HG03045 (cell line): ENCODE data around the gene CTXN2.
A peak's percentile ranks its signal among the peaks of the same experiment; 100 is the strongest.

Experiments used
- ATAC-seq: cut with Tn5 transposase; IDR thresholded peaks from one replicate; pipeline ENCODE4 v1.9.1; 2021; ENCODE audit warnings: mild to moderate bottlenecking, moderate library complexity; ENCODE audit not compliant: unreplicated experiment

Gene CTXN2

DNA sequence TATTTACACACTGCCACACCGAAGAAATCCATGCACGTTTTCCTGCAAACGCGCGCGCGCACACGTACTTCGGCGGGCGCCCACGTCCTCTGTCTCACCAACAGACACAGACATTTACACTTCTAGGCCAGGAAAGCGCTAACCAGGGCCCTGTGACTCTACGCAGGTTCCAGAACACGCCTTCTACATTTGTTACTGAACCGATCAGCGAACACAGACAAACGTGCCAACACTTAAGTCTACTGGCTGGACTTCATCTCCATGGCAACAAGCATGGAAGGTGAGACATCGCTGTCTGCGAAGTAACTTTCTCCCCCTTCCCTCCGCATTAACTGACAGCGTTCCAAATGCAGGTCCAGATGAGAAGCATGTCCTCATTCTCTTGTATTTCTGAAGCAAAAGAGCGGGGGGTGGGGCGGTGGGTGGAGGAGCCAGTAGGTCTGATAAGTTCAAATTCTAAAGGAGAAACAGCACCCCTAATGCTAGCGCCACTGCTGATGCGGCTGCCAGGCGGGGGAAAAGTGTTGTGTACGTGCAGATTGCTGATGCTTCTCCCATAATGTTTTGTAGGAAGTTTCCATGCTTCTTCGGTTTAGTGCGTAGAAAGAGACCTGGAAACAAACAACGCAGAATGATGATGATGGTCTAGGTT lies at the start of gene CTXN2:
CTXN2 (plus strand) TSS at position 92 of the 652 bp plus-strand sequence. CDS start 9,636 bp downstream, outside the sequence.
- no peak for ATAC-seq

DNA sequence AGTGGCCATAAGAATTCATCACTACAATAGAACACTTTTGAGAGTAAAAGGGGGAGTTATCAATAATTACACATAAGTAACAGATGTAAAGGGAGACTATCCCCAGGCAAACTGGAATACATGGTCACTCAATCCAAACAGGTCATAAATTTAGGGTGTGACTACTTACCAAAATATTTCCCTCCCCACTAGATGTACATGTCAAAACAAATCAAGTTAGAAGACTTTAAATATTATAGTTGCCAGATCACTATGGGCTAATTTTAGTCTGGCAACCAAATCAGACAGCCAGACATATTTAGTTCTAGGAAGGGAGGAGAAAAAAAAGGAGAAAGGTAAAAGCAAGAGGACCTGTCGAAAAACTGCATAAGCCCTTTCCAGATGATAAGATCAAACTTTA lies 47.6 kb upstream of the CTXN2 start:
- ATAC-seq, result no peak

GRCh38 chr15:48144889-48145288 lies 46.6 kb upstream of the CTXN2 start:
- no peak for ATAC-seq

GRCh38 chr15:48145923-48146322 lies 45.5 kb upstream of the CTXN2 start:
- no peak for ATAC-seq

DNA sequence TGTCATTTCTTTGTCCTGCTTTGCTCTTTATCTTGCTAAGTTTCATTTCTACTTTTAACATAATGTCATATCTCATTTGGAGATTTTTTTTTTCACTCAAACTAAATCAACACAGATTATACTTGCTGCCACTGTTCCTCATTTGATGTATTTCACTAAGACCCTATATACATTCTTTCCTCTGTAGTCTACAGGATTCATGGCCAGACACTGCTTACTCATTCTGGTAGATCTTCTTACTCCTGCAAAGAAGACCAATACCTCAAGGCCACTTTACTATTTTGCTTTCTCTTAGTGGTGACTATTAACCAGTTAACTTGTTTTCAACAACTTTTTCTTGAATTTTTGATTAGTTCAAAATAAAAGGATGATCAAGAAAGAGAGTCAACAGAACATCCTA lies 44.1 kb upstream of the CTXN2 start:
- no peak for ATAC-seq

- ATAC-seq, result no peak
Observed at GRCh38 chr15:48149858-48150257, 41.6 kb upstream of the CTXN2 start.

GRCh38 chr15:48153526-48153925 lies 37.9 kb upstream of the CTXN2 start:
- no peak for ATAC-seq

- no peak for ATAC-seq
Observed at GRCh38 chr15:48168616-48169015, 22.8 kb upstream of the CTXN2 start.

GRCh38 chr15:48170981-48171380 lies 20.5 kb upstream of the CTXN2 start:
- no peak for ATAC-seq

DNA sequence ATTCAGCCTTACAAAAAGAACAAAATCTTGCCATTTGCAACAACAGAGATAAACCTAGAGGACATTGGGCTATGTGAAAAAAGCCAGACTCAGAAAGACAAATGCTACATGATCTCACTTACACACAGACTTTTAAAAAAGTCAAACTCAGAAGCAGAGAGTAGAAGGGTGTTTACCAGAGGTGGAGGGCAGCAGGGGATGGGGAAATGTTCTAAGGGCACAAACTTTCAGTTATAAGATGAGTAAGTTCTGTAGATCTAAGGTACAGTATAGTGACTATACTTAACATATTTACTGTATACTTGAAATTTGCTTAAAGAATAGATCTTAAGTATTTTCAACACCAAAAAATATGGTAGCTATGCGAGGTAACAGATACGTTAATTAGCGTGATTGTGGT lies 16.3 kb upstream of the CTXN2 start:
- ATAC-seq, result no peak

DNA sequence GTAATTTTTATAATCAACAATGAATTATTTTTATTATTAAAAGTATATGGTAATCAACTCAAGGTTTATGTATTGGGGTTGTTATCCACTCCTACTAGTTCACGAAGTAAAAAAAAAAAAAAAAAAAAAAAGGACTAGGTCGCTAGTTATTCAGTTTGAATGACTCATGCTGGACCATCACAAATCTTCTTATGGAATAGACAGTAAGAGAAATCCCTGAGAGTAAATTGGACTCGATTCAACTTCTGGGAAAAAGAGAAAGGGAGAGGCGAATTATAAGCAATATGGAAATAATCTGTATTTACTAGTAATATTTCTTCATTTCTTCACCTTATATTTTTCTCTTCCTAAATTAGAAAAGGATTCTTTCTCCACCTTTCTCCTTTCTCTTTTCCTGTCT lies 15.4 kb upstream of the CTXN2 start:
- ATAC-seq, result no peak

GRCh38 chr15:48176957-48177356 lies 14.5 kb upstream of the CTXN2 start:
- no peak for ATAC-seq

- ATAC-seq, result peak; percentile 68
Observed at GRCh38 chr15:48177383-48177765, 14.1 kb upstream of the CTXN2 start.

DNA sequence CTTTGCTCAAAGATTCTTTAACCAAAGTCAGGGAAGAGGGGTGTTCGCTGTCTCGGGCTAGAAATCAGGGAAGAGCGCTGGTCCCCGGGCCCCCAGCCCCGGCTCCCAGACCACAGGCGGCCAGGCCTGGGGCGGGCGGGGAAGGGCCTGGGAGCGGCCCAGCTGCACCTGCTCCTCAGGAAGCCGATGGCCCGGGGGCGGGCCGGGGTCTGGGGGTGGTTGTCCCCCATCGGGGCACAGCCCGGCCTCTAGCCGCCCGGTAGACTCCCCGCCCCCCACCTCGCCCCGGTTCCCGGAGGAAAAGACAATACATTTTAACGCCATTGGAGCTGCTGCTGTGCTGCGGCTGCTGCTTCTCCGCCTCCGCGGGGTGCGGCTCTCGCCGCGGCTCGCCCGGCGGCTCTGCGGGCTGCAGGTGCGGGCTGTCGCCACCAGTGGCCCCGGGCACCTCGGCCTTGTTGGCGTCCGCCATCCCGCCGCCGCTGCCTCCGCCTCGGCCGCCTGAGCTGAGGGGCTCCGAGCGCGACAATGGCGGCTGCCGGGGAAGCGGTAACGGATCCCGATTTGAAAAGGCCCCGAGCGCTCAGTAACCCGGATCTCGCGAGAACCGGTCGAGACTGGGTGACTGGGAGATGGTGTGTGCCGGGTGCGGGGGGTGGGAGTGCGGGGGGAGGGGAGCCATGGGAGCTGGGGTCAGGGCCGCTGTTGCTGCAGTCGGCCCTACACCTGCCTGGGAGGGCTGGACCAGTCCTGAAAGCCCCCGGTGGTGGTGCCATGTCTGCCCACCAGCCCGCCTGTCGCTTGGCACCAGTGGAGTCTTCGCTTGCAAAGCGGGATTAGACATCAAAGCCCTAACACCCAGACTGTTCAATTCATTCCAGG lies 13.5 kb upstream of the CTXN2 start, which contains the start of gene MYEF2:
MYEF2 (minus strand) TSS at position 530 of the 882 bp plus-strand sequence; CDS start at position 472, 58 bp downstream.
- peak; percentile 75 for ATAC-seq

GRCh38 chr15:48178648-48178931 lies 12.9 kb upstream of the CTXN2 start:
- no peak for ATAC-seq

DNA sequence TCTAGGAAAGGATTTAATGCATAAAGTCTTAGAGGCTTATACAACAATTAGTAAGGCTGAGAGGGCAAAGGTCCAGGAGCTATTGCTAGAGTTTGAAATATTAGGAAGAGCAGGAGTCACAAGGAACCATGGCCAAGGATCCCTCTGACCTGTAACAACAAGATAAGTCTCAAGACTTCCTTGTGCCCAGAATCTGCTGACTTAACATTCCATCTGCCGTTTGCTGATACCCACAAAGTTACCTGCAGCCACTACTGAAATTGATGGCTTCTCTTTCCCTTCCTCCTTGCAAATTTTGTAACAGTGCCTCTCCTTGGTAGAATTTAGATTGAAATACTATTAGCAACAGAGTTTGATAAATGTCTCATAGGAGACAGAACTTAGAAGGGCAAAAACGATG lies 8.7 kb upstream of the CTXN2 start:
- no peak for ATAC-seq

DNA sequence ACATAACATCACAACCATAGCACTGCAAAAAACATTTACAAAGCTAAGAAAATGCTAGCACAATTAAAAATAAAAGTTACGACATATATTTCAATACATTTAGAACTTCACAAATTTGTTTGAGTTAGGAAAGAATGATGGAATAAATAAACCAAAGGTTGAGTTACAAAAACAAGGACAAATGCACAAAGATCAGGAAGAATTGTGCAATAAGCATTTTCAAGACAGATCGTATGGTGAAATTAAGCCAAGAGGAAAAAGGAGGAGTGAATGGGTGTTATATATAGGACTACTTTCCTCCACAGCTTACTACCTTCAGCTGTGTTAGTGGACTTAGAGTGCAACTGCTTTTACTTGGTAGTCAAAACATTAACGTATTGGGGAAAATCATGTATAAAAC lies 5.9 kb upstream of the CTXN2 start:
- no peak for ATAC-seq

DNA sequence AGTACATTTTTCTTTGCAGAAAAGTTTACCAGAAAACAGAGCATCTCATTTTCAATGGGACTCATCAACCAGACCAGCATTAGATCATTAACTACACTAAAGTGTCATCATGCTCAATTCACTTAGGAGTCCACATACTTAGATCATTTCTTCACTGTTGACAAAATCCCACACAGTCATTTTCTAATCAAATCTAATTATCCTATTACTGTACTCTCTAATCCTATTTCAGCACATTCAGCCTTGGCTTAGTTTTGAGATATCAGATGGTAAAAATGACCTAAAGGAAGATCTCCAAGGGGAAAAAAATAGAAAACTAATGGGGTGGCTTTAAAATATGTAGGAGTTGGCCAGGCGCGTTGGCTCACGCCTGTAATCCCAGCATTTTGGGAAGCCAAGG lies 5.2 kb upstream of the CTXN2 start:
- no peak for ATAC-seq

GRCh38 chr15:48190932-48191573 lies 412 bp upstream of the CTXN2 start:
- ATAC-seq, result no peak

DNA sequence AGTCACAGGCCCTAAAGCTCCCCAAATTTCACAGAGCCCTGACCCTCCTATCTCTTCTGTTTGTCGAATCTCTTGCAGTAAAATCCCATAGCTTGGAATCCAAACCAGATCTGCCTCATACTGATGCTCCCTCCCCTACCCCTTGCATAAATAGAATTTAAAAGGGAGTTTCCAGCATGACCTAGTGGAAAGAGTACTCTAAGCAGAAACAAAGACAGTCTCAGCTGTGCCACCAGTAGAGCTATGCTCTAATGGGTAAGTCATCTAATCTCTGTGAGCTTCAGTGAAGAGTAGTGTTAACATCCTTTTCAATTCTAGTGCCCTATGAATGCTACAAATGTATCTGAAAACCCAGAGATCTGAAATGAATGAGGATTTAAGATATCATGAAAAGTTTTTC lies 10.6 kb downstream of the CTXN2 start:
- ATAC-seq, result no peak

- no peak for ATAC-seq
Observed at GRCh38 chr15:48205981-48206380, 14.5 kb downstream of the CTXN2 start, which contains the start of gene SLC12A1. Gene SLC12A1, plus strand, starts transcription at chr15:48206302. Its CDS starts 1,418 bp downstream, at chr15:48207720.

DNA sequence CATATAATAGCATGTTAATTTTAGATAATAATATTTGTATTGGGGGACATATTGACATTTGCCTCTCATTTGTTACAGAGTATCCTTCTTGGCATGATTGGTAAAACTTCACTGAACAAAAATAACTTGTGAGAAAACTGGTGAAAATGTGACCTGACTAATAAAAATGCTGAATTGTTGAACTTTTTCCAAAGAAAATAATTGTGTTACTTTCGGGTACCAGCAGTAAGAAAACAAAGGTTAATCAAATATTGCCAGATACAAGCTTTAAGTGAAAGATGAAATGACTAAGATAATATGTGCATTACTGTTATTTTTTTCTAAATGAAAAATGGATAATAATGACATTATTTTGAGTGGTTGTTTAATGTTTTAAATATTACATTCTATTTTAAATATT lies 29.8 kb downstream of the CTXN2 start:
- no peak for ATAC-seq
